GM18951 (cell line): Measurements from ENCODE around the gene MFSD2A.
"Not testable (repeated sequence)": the region's sequence is repeated elsewhere in the genome, so short reads cannot be mapped to it uniquely, and the experiment has no call there.

Experiments used
- POLR2A ChIP-seq: IDR thresholded peaks from 4 replicates; pipeline ENCODE4 v1.6.1; 2011; ENCODE audit warnings: mild to moderate bottlenecking; ENCODE audit not compliant: insufficient read length, insufficient read depth; ENCODE audit errors: extremely low read depth
- in situ Hi-C: fragments of 300-500 bp; cut with MboI; formaldehyde crosslinking; loops from one replicate; pipeline ENCODE4 v1.12.0; 2022; ENCODE audit warnings: low sequenced_read_pairs, mixed read lengths, inconsistent platforms; ENCODE audit not compliant: unreplicated experiment

Gene MFSD2A

DNA sequence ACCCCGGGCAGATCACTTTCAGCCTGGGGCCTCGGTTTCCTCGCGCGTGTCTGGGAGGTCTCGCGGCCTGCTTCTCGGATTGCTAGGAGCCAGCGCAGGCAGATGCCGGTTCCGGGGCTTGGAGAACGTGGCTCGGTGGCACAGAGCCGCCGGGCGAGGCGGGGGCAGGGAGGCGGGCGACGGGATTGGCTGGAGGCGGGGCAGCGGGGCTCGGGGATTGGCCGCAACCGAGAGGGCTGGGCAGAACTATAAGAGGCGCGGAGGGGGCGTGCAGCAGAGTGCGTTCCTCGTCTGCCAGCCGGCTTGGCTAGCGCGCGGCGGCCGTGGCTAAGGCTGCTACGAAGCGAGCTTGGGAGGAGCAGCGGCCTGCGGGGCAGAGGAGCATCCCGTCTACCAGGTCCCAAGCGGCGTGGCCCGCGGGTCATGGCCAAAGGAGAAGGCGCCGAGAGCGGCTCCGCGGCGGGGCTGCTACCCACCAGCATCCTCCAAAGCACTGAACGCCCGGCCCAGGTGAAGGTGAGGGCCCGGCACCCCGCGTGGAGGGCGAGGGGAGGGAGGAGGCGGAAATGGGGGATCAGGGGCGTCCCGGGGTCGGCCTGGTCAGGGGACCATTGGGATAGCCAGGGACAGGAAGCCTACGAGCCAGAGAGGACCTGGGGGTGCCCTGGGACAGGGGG, at the start of gene MFSD2A:
Gene MFSD2A, plus strand, starts transcription at position 276 of the 677 bp plus-strand sequence. Its CDS starts 148 bp downstream, at position 424.
- in situ Hi-C loops = no loop called here
- peak; percentile 84 for TF ChIP-seq POLR2A

DNA sequence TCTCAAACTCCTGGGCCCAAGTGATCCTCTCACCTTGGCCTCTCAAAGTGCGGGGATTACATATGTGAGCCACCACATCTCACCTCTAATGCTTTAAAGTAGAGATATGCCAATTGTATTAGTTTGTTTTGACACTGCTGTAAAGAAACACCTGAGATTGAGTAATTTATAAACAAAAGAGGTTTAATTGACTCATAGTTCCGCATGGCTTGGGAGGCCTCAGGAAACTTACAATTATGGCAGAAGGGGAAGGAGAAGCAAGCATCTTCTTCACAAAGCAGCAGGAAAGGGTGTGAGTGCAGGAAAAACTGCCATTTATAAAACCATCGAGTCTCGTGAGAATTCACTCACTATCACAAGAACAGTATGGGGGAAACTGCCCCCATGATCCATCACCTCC, 49.8 kb upstream of the MFSD2A start:
- in situ Hi-C loops = loop anchor here (10.0 kb wide), 1 partner anchor 90 kb away; no protein-coding TSS in a partner anchor
- TF ChIP-seq POLR2A = no peak

DNA sequence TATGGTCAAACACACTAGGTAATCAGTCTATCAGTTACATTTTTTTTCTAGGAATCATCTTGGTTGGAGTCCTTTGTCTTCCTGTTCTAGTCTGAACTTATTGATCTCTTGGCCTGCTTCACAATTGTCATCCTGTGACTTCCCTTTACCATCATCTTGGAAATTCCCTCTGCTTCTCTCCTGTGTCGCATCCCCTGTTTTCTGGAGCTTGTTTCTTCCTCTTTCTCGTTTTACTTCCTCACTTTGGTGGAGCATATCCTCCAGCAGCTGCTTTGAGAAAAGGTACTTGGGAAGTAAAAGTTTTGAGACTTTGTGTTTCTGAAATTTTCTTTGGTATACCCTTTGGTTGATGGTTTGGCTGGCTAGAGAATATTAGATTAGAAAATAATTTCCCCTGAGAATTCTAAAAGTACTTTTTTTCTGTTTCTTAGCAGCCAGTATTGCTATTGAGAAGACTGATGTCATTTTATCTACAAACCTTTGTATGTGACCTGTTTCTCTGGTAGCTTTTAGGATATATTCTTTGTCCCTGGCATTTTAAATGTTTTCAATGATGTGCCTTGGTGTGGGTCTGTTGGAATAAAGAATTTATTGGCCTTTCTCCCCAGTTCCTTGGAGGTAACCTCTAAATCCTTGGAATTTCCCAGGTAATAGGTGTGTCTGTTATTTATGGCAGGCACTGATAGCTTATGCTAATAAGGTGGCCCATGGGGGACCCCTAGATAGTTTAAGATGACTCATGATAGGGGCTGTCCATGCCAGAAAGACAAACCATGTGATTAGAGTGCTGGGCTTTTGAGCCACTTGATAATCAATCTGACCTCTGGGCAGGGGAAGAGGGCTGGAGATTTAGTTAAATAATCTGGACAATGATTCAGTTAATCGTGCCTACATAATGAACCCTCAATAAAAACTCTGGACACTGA, 47.2 kb upstream of the MFSD2A start:
- in situ Hi-C loops = loop anchor here (10.0 kb wide), 1 partner anchor 93 kb away; no protein-coding TSS in a partner anchor
- TF ChIP-seq POLR2A = no peak

DNA sequence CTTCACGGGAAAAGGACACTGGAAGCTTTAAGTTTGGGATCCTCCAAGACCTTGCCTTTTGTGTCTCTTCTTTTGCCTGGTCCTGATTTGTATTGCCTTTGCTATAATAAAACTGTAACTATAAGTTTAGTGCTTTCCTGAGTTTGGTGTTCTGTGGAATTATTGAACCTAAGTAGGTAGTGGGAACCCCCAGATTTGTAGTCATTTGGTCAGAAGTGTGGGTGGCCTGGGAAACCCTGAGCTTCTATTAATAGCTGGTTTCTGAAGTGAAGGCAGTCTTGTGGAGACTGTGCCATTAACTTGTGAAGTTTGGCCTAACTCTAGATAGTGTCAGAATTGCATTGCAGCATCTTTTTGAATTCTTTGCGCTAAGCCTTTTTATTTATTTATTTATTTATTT, 46.4 kb upstream of the MFSD2A start:
- in situ Hi-C loops = loop anchor here (10.0 kb wide), 1 partner anchor 94 kb away; no protein-coding TSS in a partner anchor
- no peak for TF ChIP-seq POLR2A

DNA sequence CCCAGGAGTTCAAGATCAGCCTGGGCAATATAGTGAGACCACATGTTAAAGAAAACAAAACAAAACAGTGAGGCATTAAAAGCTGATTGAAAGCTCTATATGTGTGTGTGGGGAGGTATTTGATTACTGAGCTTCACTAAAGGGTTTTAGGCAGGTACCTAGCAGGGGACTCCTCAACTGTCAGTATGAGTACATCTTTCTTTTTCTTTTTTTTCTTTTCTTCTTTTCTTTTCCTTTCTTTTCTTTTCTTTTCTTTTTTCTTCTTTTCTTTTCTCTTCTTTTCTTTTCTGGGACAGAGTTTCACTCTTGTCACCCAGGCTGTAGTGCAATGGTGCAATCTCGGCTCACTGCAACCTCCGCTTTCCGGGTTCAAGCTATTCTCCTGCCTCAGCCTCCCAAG, 44.7 kb upstream of the MFSD2A start:
- in situ Hi-C loops = no loop called here
- TF ChIP-seq POLR2A = no peak

DNA sequence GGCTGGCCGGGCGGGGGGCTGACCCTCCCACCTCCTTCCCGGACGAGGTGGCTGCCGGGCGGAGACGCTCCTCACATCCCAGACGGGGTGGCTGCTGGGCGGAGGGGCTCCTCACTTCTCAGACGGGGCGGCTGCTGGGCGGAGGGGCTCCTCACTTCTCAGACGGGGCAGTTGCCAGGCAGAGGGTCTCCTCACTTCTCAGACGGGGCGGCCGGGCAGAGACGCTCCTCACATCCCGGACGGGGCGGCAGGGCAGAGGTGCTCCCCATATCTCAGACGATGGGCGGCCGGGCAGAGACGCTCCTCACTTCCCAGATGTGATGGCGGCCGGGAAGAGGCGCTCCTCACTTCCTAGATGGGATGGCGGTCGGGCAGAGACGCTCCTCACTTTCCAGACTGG, 41.8 kb upstream of the MFSD2A start:
- in situ Hi-C loops = not testable (repeated sequence)

DNA sequence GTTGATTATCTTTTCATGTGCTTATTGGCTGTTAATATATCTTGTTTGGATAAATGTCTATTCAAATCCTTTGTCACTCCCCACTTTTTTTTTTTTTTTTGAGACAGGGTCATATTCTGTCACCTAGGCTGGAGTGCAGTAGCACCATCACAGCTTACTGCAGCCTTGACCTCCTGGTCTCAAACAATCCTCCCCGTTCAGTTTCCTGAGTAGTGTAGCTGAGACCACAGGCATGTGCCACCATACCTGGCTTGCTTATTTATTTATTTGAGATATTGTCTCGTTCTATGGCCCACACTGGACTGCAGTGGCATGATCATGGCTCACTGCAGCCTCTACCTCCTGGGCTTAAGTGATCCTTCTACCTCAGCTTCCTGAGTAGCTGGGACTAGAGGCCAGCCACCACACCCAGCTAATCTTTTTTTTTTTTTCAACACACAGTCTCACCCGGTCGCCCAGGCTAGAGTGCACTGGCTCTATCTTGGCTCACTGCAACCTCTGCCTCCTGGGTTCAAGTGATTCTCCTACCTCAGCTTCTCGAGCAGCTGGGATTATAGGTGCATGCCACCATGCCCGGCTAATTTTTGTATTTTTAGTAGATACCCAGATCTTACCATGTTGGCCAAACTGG, 39.3 kb upstream of the MFSD2A start:
- no peak for TF ChIP-seq POLR2A
- in situ Hi-C loops = no loop called here

DNA sequence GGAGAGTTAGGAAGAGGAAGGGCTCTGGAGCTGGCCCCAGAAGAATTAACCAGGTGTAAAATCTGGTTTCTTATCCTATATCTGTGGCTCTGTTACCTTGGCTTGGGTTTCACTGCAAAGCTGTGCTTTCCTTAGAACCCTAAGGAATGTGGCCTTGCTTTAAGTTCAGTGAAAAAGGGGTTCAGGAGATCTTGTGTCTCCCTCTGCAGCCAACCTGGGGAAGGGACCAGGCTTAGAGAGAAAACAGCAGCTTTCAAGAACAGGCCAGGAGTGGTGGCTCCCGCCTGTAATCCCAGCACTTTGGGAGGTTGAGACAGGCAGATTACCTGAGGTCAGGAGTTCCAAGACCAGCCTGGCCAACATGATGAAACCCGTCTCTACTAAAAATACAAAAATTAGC, 37.1 kb upstream of the MFSD2A start:
- in situ Hi-C loops = no loop called here
- no peak for TF ChIP-seq POLR2A

DNA sequence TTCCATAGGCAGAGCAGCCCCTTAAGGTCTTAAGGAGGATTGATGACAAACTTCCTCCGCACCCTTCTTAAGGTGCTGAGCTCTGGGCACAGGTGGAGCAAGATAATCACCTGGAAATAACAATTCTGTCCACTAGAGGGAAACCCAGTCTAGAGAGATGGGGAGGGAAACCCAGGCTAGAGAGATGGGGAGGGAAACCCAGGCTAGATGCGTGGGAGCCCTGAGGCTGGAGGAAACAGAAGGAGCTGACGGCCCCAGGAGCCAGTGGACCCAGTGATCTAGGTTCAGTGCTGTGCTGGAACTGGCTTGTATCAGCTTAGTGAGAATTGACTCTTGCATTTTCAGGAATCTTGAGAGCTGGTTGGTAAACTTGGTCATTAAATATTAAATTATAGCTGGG, 35.4 kb upstream of the MFSD2A start:
- in situ Hi-C loops = no loop called here
- TF ChIP-seq POLR2A = no peak

DNA sequence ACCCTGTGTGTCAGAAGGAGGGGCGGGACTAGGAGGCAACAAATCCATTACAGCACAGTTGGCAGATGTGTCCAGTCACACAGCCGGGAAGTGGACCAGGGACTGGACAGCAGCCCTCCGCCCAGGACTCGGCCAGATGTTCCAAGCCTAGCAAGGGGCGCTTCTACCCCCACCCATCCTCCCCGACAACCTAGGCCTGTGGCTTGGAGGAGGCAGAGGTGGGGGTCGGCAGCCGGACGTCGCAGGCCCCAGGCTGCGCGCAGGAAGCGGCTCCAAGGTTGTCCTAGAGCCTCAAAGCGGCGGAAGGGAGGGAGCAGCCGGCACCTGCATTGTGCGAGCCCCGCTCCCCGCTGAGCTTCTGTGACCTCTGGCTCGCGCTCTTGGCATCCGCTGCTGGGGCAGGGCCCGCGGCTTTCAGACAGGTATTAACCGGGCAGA, 32.7 kb upstream of the MFSD2A start:
- in situ Hi-C loops = loop anchor here (10.0 kb wide), 1 partner anchor 113 kb away; no protein-coding TSS in a partner anchor
- TF ChIP-seq POLR2A = no peak

DNA sequence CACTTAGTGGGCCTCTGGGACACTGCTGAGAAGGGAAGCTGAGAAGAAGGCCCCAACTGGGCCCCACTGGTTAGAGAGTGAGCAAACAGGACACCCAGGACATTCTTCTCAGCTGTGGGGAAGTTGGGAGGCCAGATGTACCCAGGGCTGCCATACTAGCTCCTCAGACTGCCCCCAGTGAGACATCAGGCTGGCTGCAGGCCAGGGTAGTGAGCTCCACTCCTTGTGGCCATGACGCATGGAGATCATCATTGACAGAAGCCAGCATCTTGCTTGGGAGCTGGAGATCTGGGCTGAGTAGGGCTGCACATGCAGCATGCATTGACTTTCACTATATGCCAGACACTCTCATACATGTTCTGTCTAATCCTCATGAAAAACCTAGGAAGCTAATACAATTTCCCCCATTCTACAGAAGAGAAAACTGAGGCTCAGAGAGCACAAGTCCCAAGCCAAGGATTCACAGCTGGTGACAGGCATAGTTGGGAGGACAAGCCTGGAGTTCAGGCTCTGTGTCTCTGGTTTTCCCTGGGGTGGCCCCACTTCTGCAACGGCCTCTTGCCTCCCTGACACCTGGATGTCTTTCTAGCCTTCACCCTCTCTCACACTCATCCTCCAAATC, 29.1 kb upstream of the MFSD2A start:
- no peak for TF ChIP-seq POLR2A
- in situ Hi-C loops = loop anchor here (5.0 to 10.0 kb wide), 2 partner anchors 46 to 109 kb away; no protein-coding TSS in a partner anchor

DNA sequence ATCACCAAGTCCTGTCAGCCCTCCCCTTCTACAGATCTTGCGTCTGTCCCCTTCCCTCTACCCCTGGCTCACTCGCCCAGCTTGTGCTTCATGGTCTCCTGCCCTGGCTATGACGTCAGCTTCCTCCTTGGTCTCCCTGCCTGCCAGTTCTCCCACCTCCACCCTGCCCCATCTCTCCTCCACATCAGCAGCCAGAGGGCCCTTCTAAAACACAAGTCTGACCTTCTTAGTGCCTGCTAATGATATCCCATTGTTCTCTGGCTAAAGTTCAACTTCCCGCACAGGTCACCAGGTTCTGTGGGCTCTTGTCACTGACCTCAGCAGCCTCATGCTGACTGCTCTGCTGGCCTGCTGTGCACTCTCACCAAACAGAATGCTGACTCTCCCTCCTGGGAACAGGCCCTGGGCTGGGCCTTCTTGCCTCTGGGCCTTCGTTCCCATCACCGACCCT, 28.6 kb upstream of the MFSD2A start:
- in situ Hi-C loops = loop anchor here (5.0 to 10.0 kb wide), 2 partner anchors 46 to 108 kb away; no protein-coding TSS in a partner anchor
- no peak for TF ChIP-seq POLR2A
